BLaER1 treated with 17β-estradiol and CSF1 and Interleukin-3, amounts not matched to agents 10 nM and 100 nM (cell line): Measurements from ENCODE around the gene SART3.

Experiments
- H3K27ac ChIP-seq, 11 experiments: shearing (Covaris generic); formaldehyde crosslinking; 2 replicates each; pipeline ENCODE4 v1.8.1; 2022
- H3K27me3 ChIP-seq, 11 experiments: shearing (Covaris generic); formaldehyde crosslinking; 2 replicates each; pipeline ENCODE4 v1.8.1; 2022
- H3K36me3 ChIP-seq, 11 experiments: shearing (Covaris generic); formaldehyde crosslinking; 2 replicates each; pipeline ENCODE4 v1.8.1; 2022
- H3K4me1 ChIP-seq, 10 experiments: shearing (Covaris generic); formaldehyde crosslinking; 2 replicates each; pipeline ENCODE4 v1.8.1; 2022
- H3K4me2 ChIP-seq, 11 experiments: shearing (Covaris generic); formaldehyde crosslinking; 2 replicates each; pipeline ENCODE4 v1.8.1; 2022
- H3K4me3 ChIP-seq, 10 experiments: shearing (Covaris generic); formaldehyde crosslinking; 2 replicates each; pipeline ENCODE4 v1.8.1; 2022
- H3K9ac ChIP-seq, 11 experiments: shearing (Covaris generic); formaldehyde crosslinking; 2 replicates each; pipeline ENCODE4 v1.8.1; 2022
- H3K9me3 ChIP-seq, 11 experiments: shearing (Covaris generic); formaldehyde crosslinking; replicated peaks in 1 of 11; 2 replicates each; pipeline ENCODE4 v1.8.1; 2022
- H4K20me1 ChIP-seq, 11 experiments: shearing (Covaris generic); formaldehyde crosslinking; 2 replicates each; pipeline ENCODE4 v1.8.1; 2022
- Cebpa-rat ChIP-seq, 11 experiments: shearing (Covaris generic); IDR thresholded peaks; 2 replicates each; pipeline ENCODE4 v1.8.1; 2022

The SART3 gene

GRCh38 chr12:108598553-108599250 is 37.7 kb upstream of the SART3 start:
- H4K20me1 ChIP-seq: no peaks in the 10 kb centered on the region
- H3K27me3 ChIP-seq: no peaks in the 10 kb centered on the region
- H3K9ac ChIP-seq: 0 out of 22 replicates have a peak overlapping the region, but pooled peaks of 1 of the 11 experiments have one; percentile 11
- TF ChIP-seq Cebpa-rat (IDR thresholded peaks at IDR 0.05): no peak
- H3K4me2 ChIP-seq: peak overlapping the region in 10 of 11 experiments; percentile 3 to 75 (median 42); a peak in 10 of 22 replicates
- H3K36me3 ChIP-seq: no peaks in the 10 kb centered on the region
- H3K9me3 ChIP-seq: no peaks in the 10 kb centered on the region
- no peak overlapping the region for H3K4me3 ChIP-seq
- no peak overlapping the region; a peak in 2 of 22 replicates for H3K27ac ChIP-seq
- H3K4me1 ChIP-seq: peaks cover 15 to 40% (median 28%) of the 10 kb centered on the region in 10 experiments

- Histone ChIP-seq H3K9me3 (no peaks in the 10 kb centered on the region), H4K20me1 (no peaks in the 10 kb centered on the region), H3K27ac (peak within 1 kb of the TSS in 1 of 11 experiments; percentile 18; a peak in 2 of 22 replicates), H3K4me1 (peaks cover 15 to 36% (median 28%) of the 10 kb centered on the region in 10 experiments), H3K9ac (peak within 1 kb of the TSS in 5 of 11 experiments; percentile 7 to 24 (median 11); a peak in 5 of 22 replicates), H3K36me3 (no peaks in the 10 kb centered on the region), H3K4me2 (peak within 1 kb of the TSS; percentile 44 to 75 (median 52)), H3K27me3 (no peaks in the 10 kb centered on the region), H3K4me3 (0 out of 20 replicates have a peak within 1 kb of the TSS, but pooled peaks of 1 of the 10 experiments have one; percentile 24)
- TF ChIP-seq Cebpa-rat (IDR thresholded peaks at IDR 0.05): no peak
These were observed 36.8 kb upstream of the SART3 start, which contains the start of gene TMEM119 for GRCh38 chr12:108597559-108598471. TSS of gene TMEM119 (minus strand) at chr12:108598084. CDS start at chr12:108592383, 5,701 bp downstream.

- Histone ChIP-seq H3K9ac (peak overlapping the region in 4 of 11 experiments; percentile 7 to 24 (median 12); a peak in 5 of 22 replicates), H3K36me3 (no peaks in the 10 kb centered on the region), H3K4me2 (peak overlapping the region; percentile 44 to 75 (median 52)), H3K4me3 (no peak overlapping the region), H3K9me3 (no peaks in the 10 kb centered on the region), H4K20me1 (no peaks in the 10 kb centered on the region), H3K4me1 (peaks cover 15 to 33% (median 26%) of the 10 kb centered on the region in 10 experiments), H3K27ac (peak overlapping the region in 1 of 11 experiments; percentile 18; a peak in 1 of 22 replicates), H3K27me3 (no peaks in the 10 kb centered on the region)
- no peak for TF ChIP-seq Cebpa-rat (IDR thresholded peaks at IDR 0.05)
These were observed 36.0 kb upstream of the SART3 start for GRCh38 chr12:108596854-108597558.

GRCh38 chr12:108595711-108596647 is 35.0 kb upstream of the SART3 start:
- Histone ChIP-seq H3K4me3 (no peak overlapping the region), H3K9me3 (no peaks in the 10 kb centered on the region), H4K20me1 (no peaks in the 10 kb centered on the region), H3K4me1 (peaks cover 15 to 25% (median 19%) of the 10 kb centered on the region in 10 experiments), H3K36me3 (no peaks in the 10 kb centered on the region), H3K9ac (no peak overlapping the region), H3K27me3 (no peaks in the 10 kb centered on the region), H3K27ac (no peak overlapping the region), H3K4me2 (peak overlapping the region in 3 of 11 experiments; percentile 58 to 75 (median 63); a peak in 2 of 22 replicates)
- no peak for TF ChIP-seq Cebpa-rat (IDR thresholded peaks at IDR 0.05)

GRCh38 chr12:108594960-108595710 is 34.2 kb upstream of the SART3 start:
- Histone ChIP-seq H3K36me3 (no peaks in the 10 kb centered on the region), H3K27ac (no peak overlapping the region), H3K9me3 (no peaks in the 10 kb centered on the region), H3K4me1 (peaks cover 12 to 25% (median 19%) of the 10 kb centered on the region in 10 experiments), H3K9ac (no peak overlapping the region), H3K4me2 (no peak overlapping the region), H3K27me3 (no peaks in the 10 kb centered on the region), H3K4me3 (no peak overlapping the region), H4K20me1 (no peaks in the 10 kb centered on the region; a peak in 1 of 22 replicates)
- TF ChIP-seq Cebpa-rat (IDR thresholded peaks at IDR 0.05): no peak

GRCh38 chr12:108594323-108594903 is 33.4 kb upstream of the SART3 start:
- Histone ChIP-seq H3K4me3 (no peak overlapping the region), H3K9ac (no peak overlapping the region), H3K27me3 (no peaks in the 10 kb centered on the region), H4K20me1 (no peaks in the 10 kb centered on the region; a peak in 1 of 22 replicates), H3K27ac (no peak overlapping the region), H3K4me1 (peaks cover 13 to 29% (median 21%) of the 10 kb centered on the region in 10 experiments), H3K36me3 (no peaks in the 10 kb centered on the region), H3K9me3 (no peaks in the 10 kb centered on the region), H3K4me2 (no peak overlapping the region)
- no peak for TF ChIP-seq Cebpa-rat (IDR thresholded peaks at IDR 0.05)
